HG02852 (cell line): ENCODE results near the gene RAPGEF6.
"Not testable (repeated sequence)": the region's sequence is repeated elsewhere in the genome, so short reads cannot be mapped to it uniquely, and the experiment has no call there.

ENCODE experiments used
- ATAC-seq: cut with Tn5 transposase; IDR thresholded peaks from one replicate; pipeline ENCODE4 v1.9.1; 2021; ENCODE audit warnings: mild to moderate bottlenecking, moderate library complexity; ENCODE audit not compliant: unreplicated experiment

The RAPGEF6 gene

DNA sequence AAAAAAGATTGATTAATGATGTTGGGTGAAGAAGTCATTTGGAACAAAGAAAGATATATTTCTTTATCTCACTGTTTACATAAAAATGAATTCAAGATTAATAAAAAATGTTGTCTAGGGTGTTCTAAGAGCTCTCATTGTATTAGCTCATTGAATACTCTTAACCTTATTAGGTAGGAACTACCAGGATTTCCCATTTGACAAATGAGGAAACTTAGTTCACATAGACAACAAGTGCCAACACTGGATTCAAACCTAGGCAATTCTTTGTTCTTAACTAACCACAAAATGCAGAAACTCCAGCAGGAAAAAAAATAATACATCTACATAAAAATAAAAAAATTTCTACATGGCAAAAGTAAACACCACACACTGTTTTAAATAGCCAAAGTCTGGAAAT, 175.8 kb downstream of the RAPGEF6 start:
- no peak for ATAC-seq

GRCh38 chr5:131457193-131457592, 177.8 kb downstream of the RAPGEF6 start:
- no peak for ATAC-seq

GRCh38 chr5:131450941-131451340, 184.1 kb downstream of the RAPGEF6 start:
- no peak for ATAC-seq

DNA sequence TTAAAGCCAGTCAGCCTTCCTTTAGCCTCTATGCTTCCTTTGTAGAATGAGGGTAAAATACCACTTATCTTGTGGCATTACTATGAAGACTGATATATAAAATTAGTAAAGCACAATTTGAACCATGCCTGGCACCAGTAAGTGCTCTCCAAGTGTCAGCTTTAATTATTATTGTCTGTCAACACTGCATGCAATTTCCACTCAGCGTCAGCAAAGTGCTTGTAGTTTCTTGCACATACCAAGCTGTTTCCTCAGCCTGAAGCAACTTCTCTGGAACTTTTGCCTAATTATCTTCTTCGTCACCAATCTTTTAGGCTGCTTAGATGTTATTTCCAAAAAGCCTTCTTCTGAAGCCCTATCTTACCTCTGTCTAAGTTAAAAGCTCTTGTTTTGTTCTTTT, 193.8 kb downstream of the RAPGEF6 start:
- no peak for ATAC-seq

DNA sequence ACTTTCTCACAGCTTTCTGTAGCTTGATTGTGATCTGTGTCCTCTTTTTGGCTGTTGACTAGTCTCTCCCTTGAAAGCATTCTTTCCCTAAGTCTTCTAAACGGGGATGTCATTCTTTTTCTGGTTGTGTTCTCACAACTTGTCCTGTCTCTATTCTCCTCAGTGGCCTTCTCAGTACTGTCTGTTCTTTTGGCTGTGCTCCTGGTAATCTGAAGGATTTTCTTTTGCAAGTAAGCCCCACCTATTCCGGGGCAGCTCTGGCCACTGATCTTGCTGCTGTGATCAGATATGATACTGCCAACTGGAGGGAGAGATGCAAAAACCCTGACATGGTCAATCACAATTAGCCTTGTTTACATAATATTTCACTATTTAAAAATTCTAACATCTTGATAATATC, 198.9 kb downstream of the RAPGEF6 start:
- no peak for ATAC-seq

GRCh38 chr5:131433109-131433508, 201.9 kb downstream of the RAPGEF6 start:
- no peak for ATAC-seq

DNA sequence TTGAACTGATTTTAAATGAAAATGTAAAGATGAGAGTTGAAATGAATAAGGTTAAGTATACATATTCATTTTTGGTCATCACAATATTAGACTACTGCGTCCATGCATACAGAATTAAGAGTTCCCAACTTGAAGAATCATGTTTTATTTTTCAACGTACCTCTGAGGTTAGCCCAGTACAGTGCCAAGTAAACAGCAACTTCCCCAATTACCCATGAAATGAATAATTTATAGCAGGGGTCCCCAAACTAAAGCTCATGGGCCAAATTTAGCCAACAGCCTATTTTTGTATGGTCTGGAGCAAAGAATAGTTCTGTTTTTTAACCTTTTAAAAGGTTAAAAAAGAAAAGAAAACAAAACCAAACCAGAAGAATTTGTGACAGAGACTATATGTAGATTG, 203.2 kb downstream of the RAPGEF6 start:
- ATAC-seq = no peak

- no peak for ATAC-seq
These were observed 204.2 kb downstream of the RAPGEF6 start for GRCh38 chr5:131430794-131431193.

DNA sequence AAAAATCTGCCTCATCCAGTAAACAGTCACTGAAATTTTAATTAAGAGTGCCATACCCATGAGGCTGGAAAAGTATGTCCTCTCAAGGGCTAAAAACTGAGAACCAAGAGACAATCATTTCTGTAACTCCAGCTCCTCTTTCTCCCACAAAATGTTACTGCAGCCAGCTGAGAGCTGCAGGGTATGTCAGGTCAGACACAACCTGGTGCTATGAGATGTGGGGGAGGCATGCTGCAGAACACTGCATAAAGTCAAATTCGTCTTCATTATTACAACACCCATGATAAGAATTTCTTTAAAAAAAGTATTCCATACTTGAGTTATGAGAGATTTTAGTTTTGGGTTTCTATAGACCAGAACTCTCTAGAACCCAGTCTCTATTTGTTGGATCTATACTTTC, 209.0 kb downstream of the RAPGEF6 start:
- ATAC-seq = no peak

DNA sequence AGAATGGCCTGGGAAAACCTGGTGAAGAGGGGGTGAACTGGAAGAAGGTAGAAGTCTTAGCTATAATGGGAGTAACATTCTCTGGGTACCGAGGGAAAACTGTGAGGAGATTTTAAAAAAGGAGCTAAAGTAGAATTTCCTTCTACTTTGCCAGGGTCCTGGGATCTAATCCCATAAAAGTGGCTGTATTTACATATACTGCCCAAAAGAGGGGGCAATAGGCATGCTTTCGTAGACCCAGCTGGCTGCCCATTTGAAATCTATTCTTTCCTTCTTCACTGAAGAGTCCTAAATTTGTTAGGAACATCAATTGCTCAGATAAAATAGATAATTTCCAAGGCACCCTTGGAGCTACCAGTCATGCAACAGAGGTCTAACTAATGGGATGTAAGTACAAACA, 212.0 kb downstream of the RAPGEF6 start:
- no peak for ATAC-seq

- ATAC-seq = no peak
These were observed 215.2 kb downstream of the RAPGEF6 start for GRCh38 chr5:131419877-131420276.

DNA sequence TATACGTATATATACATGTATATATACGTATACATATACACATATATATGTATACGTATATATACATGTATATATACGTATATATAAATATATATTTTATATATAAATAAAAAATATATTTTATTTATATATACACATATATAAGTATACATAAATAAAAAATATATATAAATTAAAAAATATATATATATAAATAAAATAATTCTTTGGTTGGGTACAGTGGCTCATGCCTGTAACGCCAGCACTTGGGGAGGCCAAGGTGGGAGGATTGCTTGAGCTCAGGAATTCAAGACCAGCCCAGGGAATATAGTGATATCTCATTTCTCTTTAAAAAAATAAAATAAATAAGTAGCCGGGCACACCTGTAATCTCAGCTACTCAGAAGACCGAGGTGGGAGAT, 216.2 kb downstream of the RAPGEF6 start:
- no peak for ATAC-seq

GRCh38 chr5:131417240-131417869, 217.7 kb downstream of the RAPGEF6 start:
- peak; percentile 27 for ATAC-seq

GRCh38 chr5:131416729-131417128, 218.3 kb downstream of the RAPGEF6 start:
- peak; percentile 64 for ATAC-seq

DNA sequence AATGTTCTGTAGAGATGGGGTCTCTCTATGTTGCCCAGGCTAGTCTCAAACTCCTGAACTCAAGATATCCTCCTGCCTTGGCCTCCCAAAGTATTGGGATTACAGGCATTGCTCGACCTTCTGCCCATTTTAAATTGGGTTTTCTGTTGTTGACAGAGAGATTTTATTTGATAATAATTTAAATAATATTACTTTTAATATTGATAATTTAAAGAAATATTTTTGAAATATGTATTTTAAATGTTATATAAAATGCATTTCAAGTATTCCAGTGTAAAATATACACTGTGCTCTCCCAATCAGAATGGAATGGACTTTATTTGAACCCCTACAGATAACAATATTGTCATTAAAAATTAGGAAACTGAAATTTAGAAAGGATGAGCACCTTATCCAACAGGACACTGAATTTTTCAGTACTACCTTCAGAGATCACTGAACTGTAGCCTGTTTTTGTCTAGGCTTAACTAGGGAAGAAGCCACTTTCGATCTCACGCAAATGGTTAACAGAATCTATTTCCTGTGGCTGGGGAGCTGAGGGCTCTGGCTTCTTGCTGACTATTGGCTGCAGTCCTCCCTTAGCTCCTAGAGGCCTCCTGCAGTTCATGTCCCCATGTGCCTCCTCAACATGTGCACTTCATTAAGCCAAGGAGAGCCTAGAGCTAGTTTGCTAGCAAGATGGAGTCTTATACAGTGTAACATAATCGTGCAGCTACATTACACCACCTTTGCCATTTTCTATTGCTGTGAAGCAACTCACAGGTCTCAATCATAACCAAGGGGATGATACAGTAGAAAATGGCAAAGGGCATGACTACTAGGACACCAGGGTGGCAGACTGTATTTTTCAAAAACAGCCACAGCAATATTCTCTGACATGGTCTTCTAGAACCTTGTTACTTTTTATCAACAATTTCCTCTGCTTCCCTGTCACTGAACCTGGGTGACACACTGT, 221.1 kb downstream of the RAPGEF6 start:
- ATAC-seq = peak; percentile 75

- ATAC-seq = no peak
These were observed 227.9 kb downstream of the RAPGEF6 start for GRCh38 chr5:131406975-131407638.

- ATAC-seq = no peak
These were observed 229.0 kb downstream of the RAPGEF6 start for GRCh38 chr5:131406076-131406475.

DNA sequence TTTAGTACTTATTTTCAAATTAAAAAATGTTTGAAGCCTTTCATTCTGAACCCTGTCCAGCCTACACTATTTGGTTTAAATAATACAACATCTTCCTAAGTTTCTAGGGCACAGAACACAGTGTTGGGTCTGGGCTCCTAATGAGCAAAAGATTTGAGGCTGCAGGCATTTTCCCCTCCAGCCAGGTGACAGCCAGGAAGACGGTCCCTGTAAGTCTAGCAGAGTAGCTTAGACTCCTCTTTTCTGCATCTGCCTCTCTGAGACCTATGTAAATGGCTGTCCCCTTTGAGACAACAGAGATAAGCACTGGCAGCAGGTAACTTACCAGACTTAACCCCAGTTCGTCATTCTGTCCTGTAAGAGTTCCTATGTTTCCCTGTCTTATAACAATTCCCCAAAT, 229.4 kb downstream of the RAPGEF6 start:
- no peak for ATAC-seq

- no peak for ATAC-seq
These were observed 234.4 kb downstream of the RAPGEF6 start for GRCh38 chr5:131400585-131400984.

GRCh38 chr5:131399007-131399406, 236.0 kb downstream of the RAPGEF6 start:
- not testable (repeated sequence) for ATAC-seq

GRCh38 chr5:131396630-131397273, 238.3 kb downstream of the RAPGEF6 start:
- no peak for ATAC-seq
